Measurements from ENCODE around the gene GPR87. TPM values are rescaled to one million over a fixed set of nuclear protein-coding genes. Genes with fewer than 3 reads are reported as not detected.

GPR87 gene
- total RNA-seq, 1 donor from 2014 or later: 16.7 TPM

DNA sequence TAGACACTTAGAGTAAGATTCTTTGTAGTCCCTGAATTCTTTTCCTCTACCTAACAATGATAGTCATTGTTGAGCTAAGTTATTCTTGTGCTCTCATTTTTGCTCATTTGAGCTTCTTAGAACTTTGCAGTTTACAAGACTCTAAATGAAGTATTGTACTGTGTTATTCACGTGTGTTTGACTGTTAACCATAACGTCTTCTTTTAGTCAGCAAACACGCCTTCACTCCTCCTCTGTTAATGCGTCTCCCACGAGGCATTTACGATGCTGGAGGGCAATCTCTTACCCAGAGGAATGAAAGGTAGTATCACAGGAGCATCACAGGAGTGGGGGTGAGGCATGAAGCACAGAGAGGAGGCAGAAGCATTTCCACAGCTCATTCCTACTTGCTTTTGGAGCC lies 23.5 kb downstream of the GPR87 start:
- TF ChIP-seq, protein P1, sequence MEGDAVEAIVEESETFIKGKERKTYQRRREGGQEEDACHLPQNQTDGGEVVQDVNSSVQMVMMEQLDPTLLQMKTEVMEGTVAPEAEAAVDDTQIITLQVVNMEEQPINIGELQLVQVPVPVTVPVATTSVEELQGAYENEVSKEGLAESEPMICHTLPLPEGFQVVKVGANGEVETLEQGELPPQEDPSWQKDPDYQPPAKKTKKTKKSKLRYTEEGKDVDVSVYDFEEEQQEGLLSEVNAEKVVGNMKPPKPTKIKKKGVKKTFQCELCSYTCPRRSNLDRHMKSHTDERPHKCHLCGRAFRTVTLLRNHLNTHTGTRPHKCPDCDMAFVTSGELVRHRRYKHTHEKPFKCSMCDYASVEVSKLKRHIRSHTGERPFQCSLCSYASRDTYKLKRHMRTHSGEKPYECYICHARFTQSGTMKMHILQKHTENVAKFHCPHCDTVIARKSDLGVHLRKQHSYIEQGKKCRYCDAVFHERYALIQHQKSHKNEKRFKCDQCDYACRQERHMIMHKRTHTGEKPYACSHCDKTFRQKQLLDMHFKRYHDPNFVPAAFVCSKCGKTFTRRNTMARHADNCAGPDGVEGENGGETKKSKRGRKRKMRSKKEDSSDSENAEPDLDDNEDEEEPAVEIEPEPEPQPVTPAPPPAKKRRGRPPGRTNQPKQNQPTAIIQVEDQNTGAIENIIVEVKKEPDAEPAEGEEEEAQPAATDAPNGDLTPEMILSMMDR (IDR thresholded peaks at IDR 0.05; ENCODE audit: insufficient read depth, low read length, poor library complexity, severe bottlenecking): no peak

DNA sequence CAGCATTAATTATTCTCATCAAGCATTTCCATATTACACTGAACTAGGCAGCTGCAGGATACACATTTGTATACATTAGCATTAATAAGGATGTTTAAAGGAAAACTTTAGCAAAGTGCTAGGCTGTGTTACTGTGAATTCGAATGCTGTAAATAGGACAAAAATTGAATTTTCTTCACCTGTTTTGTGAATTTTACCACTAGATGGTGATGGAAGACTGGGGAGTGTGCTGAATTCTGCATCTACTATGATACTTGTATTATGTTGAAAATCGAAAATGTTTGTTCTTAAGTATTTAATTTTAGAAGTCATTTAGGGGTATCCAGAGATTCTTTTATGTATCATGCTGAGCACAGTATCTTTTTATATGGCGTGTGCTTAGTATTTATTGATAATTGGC lies 25.9 kb downstream of the GPR87 start:
- no peak overlapping the region for H3K4me3 ChIP-seq (ENCODE audit: low read depth, low read length)
- DNase-seq (ENCODE audit: low read depth): no peak
- H3K27me3 ChIP-seq (ENCODE audit: control insufficient read depth, insufficient read depth, low read length): no peaks in the 10 kb centered on the region
- H3K36me3 ChIP-seq (ENCODE audit: control insufficient read depth, insufficient read depth, low read length): no peaks in the 10 kb centered on the region
- TF ChIP-seq, protein P1 (IDR thresholded peaks at IDR 0.05; ENCODE audit: insufficient read depth, low read length, poor library complexity, severe bottlenecking): peak; percentile 42

More for the DNA sequence above, 23.5 kb downstream of the GPR87 start:
- Histone ChIP-seq H3K36me3 (ENCODE audit: control insufficient read depth, insufficient read depth, low read length) (no peaks in the 10 kb centered on the region), H3K4me3 (ENCODE audit: low read depth, low read length) (no peak overlapping the region), H3K27me3 (ENCODE audit: control insufficient read depth, insufficient read depth, low read length) (no peaks in the 10 kb centered on the region)
- no peak for DNase-seq (ENCODE audit: low read depth)

DNA sequence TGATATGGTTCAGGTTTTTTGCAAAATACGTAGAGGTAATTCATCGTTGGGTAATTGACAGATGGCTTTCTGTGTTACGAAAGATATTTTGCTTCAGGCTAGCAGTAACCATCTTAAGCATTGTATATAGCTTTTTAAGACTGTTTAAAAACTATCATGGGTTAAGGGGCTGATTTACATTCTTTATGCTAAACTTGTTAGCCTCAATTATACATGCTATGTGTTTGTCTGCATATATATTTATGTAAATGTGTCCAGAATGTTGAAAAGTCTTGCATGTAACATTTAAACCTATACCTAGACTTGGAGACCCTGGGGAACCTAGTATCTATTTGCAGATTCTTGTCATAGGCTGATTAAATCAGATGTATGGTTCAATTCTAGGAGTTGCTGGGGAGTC lies 27.2 kb downstream of the GPR87 start:
- DNase-seq (ENCODE audit: low read depth): no peak
- no peaks in the 10 kb centered on the region for H3K36me3 ChIP-seq (ENCODE audit: control insufficient read depth, insufficient read depth, low read length)
- no peak overlapping the region for H3K4me3 ChIP-seq (ENCODE audit: low read depth, low read length)
- H3K27me3 ChIP-seq (ENCODE audit: control insufficient read depth, insufficient read depth, low read length): no peaks in the 10 kb centered on the region
- TF ChIP-seq, protein P1 (IDR thresholded peaks at IDR 0.05; ENCODE audit: insufficient read depth, low read length, poor library complexity, severe bottlenecking): no peak

DNA sequence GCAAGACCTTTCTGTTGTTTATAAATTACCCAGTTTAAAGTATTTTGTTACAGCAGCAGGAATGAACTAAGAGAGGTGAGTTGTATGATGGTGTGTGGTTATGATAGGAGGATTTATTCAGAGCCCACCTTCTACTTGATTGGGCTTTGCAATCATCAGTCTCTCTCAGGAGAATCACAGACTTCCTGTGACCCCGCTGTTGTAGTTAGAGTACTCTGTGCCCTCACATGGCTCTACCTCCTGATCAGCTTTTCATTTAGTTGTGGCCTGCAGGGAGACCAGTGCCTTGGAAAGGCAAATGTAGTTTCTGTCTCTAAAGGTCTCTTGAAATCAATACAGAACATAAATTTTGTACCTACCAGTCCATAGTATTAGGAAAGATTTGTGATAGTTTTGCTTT lies 30.7 kb downstream of the GPR87 start:
- TF ChIP-seq, protein P1 (IDR thresholded peaks at IDR 0.05; ENCODE audit: insufficient read depth, low read length, poor library complexity, severe bottlenecking): no peak
- Histone ChIP-seq H3K4me3 (ENCODE audit: low read depth, low read length) (no peak overlapping the region), H3K27me3 (ENCODE audit: control insufficient read depth, insufficient read depth, low read length) (no peaks in the 10 kb centered on the region), H3K36me3 (ENCODE audit: control insufficient read depth, insufficient read depth, low read length) (no peaks in the 10 kb centered on the region)
- DNase-seq (ENCODE audit: low read depth): no peak

DNA sequence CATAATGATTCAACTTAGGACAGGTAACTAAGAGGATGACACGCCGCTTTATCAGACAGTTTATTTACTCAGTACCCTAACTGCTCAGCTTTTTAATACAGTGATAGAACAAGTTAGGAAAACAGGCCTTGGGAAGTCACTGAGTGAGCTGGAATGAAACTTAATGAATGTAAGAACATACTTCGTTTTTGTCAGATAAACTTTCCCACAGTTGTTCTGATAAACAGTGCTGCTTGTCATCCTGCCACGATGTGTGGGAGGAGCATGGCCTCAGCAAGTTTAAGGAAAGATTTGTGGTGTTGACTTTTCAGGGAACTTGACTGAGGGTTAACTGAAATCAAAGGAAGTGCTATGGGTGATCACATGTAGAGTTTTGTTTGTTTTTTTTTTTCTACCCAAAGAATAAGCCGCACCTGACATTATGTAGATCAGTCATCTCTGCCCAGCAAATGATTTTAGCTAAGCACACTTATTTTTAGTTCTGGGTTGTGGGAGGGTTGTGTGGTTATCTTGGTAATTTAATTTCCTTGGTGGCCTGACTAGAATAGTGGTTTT lies 32.6 kb downstream of the GPR87 start:
- no peaks in the 10 kb centered on the region for H3K27me3 ChIP-seq (ENCODE audit: control insufficient read depth, insufficient read depth, low read length)
- no peaks in the 10 kb centered on the region for H3K36me3 ChIP-seq (ENCODE audit: control insufficient read depth, insufficient read depth, low read length)
- TF ChIP-seq, protein P1 (IDR thresholded peaks at IDR 0.05; ENCODE audit: insufficient read depth, low read length, poor library complexity, severe bottlenecking): no peak
- DNase-seq (ENCODE audit: low read depth): peak; percentile 28
- no peak overlapping the region for H3K4me3 ChIP-seq (ENCODE audit: low read depth, low read length)

DNA sequence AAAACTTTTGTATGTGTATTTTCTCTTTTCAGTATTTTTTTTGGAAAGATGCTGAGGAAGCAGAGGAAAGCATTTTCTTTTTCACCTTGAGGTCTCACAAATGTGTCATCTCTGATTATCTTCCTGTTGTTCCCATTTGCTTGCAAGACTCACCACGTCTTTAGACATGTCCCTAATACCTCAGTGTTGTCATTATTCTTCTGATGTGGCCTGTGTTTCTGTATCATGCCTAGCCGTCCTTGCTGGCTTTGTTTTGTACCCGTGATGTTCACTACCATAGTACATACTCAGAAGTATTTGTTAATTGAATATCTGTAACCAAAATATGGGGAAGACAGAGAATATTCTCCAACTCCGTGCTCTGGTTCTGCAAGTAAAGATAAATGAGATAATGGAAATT lies 33.2 kb downstream of the GPR87 start:
- DNase-seq (ENCODE audit: low read depth): no peak
- no peak overlapping the region for H3K4me3 ChIP-seq (ENCODE audit: low read depth, low read length)
- H3K27me3 ChIP-seq (ENCODE audit: control insufficient read depth, insufficient read depth, low read length): no peaks in the 10 kb centered on the region
- no peaks in the 10 kb centered on the region for H3K36me3 ChIP-seq (ENCODE audit: control insufficient read depth, insufficient read depth, low read length)
- TF ChIP-seq, protein P1 (IDR thresholded peaks at IDR 0.05; ENCODE audit: insufficient read depth, low read length, poor library complexity, severe bottlenecking): no peak

All from kidney epithelial cell (primary cell).